Body of pancreas (tissue), 4 donors: ENCODE results near the gene SLC10A6.

Experiments
- POLR2A ChIP-seq, 3 donors: fragments of 450-650 bp; IDR thresholded peaks; one replicate each; pipeline ENCODE4 v1.6.1; 2016; ENCODE audit warnings: antibody characterized with exemption in 3 of 3, mild to moderate bottlenecking in 2 of 3
- TF ChIP-seq, protein P1 (sequence below), 7 experiments: fragments of 450-650 bp in 4 of 7; fragments of 200-600 bp in 3 of 7; sonication (generic) in 3 of 7; IDR thresholded peaks; one replicate each; pipeline ENCODE4 v1.5.1; 2016 to 2019; ENCODE audit warnings: antibody characterized with exemption in 7 of 7

DNA sequence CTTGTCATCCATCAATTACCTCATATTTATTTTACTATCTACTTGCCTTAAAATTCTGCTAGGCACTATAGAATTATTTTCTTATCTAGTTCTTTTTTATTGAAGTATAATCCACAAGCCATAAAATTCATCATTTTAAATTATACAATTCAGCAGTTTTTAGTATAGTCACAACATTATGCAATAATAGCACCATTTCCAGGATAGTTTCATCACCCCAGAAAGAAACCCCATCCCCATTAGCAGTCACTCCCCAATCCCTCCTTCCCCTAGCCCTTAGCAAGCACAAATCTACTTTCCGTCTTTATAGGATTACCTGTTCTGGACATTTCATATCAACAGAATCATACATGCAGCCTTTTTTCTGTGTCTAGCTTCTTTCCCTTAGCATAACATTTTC lies 15.6 kb downstream of the SLC10A6 start:
- TF ChIP-seq POLR2A (IDR thresholded peaks at IDR 0.05), result no peak
- TF ChIP-seq, protein P1, sequence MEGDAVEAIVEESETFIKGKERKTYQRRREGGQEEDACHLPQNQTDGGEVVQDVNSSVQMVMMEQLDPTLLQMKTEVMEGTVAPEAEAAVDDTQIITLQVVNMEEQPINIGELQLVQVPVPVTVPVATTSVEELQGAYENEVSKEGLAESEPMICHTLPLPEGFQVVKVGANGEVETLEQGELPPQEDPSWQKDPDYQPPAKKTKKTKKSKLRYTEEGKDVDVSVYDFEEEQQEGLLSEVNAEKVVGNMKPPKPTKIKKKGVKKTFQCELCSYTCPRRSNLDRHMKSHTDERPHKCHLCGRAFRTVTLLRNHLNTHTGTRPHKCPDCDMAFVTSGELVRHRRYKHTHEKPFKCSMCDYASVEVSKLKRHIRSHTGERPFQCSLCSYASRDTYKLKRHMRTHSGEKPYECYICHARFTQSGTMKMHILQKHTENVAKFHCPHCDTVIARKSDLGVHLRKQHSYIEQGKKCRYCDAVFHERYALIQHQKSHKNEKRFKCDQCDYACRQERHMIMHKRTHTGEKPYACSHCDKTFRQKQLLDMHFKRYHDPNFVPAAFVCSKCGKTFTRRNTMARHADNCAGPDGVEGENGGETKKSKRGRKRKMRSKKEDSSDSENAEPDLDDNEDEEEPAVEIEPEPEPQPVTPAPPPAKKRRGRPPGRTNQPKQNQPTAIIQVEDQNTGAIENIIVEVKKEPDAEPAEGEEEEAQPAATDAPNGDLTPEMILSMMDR (IDR thresholded peaks at IDR 0.05), result no peak
